ENCODE results near the gene TRAF3IP1. TPM values are rescaled to one million over a fixed set of nuclear protein-coding genes. Genes with fewer than 3 reads are reported as not detected.

The TRAF3IP1 gene
- total RNA-seq, 4 donors from 2014 or later, result 1.1 to 14.1 (median 10.4) TPM

DNA sequence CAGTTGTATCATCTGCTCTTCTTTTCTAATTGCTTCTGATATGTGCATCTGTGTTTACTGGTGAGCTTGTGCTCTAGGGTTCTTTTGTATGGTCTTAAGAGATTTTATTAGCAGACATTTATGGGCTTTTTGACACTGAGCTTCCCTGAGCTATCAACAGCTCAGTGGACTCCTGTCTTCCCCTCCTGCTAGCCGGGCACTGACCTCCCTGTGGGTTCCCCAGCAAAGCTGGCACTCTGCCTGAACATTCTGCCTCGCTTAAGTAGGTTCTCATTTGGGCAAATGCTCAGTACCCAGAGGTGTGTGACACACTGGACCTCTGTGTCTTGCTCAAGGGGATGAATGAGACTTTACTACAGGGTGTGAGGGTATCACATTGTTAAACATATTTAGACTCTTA lies 15.8 kb downstream of the TRAF3IP1 start:
- intact Hi-C loops (cut with DNase I; ENCODE audit: low total_unique reads), result no loop called here
- peaks cover 0 to 9% (median 0%) of the 10 kb centered on the region in 4 donors for H3K4me1 ChIP-seq
- no peaks in the 10 kb centered on the region for H3K36me3 ChIP-seq
- no peaks in the 10 kb centered on the region for H3K27me3 ChIP-seq
- in situ Hi-C loops (cut with MboI; ENCODE audit: low pct_ligation_motif_present in 1 of 4, low pct_unique_long_range_greater_than_20kb in 1 of 4, low sequenced_read_pairs in 3 of 4), result no loop called here
- 65% methylated on average over 2 of the region's 2 CpGs; no CpG with 5 or more reads in 1 of the 2 donors for WGBS, 2 donors (ENCODE audit: low coverage in 1 of 2)
- no peak overlapping the region for H3K27ac ChIP-seq
- DNase-seq, result no peak
- H3K4me3 ChIP-seq, result no peak overlapping the region
- no peak for TF ChIP-seq EP300 (IDR thresholded peaks at IDR 0.05; ENCODE audit: low read depth)
- TF ChIP-seq POLR2AphosphoS5 (IDR thresholded peaks at IDR 0.05), result no peak
- TF ChIP-seq POLR2A (IDR thresholded peaks at IDR 0.05), result no peak
- TF ChIP-seq, protein P1, sequence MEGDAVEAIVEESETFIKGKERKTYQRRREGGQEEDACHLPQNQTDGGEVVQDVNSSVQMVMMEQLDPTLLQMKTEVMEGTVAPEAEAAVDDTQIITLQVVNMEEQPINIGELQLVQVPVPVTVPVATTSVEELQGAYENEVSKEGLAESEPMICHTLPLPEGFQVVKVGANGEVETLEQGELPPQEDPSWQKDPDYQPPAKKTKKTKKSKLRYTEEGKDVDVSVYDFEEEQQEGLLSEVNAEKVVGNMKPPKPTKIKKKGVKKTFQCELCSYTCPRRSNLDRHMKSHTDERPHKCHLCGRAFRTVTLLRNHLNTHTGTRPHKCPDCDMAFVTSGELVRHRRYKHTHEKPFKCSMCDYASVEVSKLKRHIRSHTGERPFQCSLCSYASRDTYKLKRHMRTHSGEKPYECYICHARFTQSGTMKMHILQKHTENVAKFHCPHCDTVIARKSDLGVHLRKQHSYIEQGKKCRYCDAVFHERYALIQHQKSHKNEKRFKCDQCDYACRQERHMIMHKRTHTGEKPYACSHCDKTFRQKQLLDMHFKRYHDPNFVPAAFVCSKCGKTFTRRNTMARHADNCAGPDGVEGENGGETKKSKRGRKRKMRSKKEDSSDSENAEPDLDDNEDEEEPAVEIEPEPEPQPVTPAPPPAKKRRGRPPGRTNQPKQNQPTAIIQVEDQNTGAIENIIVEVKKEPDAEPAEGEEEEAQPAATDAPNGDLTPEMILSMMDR (IDR thresholded peaks at IDR 0.05), result no peak
- no peaks in the 10 kb centered on the region for H3K9me3 ChIP-seq

DNA sequence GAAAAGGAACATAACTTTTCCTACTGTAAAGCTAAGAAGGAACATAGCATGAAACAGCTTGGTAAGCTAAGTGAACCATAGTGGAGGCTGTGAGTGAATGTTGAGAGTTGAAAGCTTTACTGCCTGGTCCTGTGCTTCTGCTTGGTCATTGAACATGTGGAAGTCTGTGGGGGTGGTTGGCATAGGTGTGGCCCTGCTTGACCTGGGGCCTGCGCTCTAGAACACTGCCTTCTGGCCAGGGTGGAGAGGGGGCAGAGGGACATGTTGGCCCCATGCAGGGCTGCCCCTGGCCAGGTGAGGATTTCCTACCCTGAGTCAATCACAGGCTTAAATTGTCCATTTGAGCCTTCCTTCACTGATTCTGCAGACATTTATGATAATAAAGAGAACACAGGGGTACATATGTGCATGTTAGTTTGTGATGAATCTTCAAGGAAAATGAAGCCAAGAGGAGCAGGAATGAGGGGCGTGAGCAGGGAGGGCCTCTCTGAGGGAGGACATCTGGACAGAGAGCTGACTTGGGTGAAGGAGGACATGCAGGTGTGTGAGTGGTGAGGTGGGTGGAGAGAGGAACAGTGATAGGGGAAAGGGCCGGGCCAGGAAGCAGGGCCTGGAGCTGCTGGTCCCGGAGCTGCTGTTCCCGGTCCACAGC lies 16.6 kb downstream of the TRAF3IP1 start:
- WGBS, 2 donors (ENCODE audit: low coverage in 1 of 2), result 91% methylated on average over 5 of the region's 5 CpGs; no CpG with 5 or more reads in 1 of the 2 donors
- Histone ChIP-seq H3K27me3 (no peaks in the 10 kb centered on the region), H3K4me3 (no peak overlapping the region), H3K27ac (no peak overlapping the region), H3K4me1 (peaks cover 0 to 9% (median 0%) of the 10 kb centered on the region in 4 donors), H3K9me3 (no peaks in the 10 kb centered on the region), H3K36me3 (no peaks in the 10 kb centered on the region)
- intact Hi-C loops (cut with DNase I; ENCODE audit: low total_unique reads) (no loop called here), in situ Hi-C loops (cut with MboI; ENCODE audit: low pct_ligation_motif_present in 1 of 4, low pct_unique_long_range_greater_than_20kb in 1 of 4, low sequenced_read_pairs in 3 of 4) (no loop called here)
- TF ChIP-seq POLR2A (IDR thresholded peaks at IDR 0.05) (no peak), POLR2AphosphoS5 (IDR thresholded peaks at IDR 0.05) (no peak), EP300 (IDR thresholded peaks at IDR 0.05; ENCODE audit: low read depth) (no peak)
- TF ChIP-seq, protein P1 (IDR thresholded peaks at IDR 0.05), result no peak
- DNase-seq, result no peak

DNA sequence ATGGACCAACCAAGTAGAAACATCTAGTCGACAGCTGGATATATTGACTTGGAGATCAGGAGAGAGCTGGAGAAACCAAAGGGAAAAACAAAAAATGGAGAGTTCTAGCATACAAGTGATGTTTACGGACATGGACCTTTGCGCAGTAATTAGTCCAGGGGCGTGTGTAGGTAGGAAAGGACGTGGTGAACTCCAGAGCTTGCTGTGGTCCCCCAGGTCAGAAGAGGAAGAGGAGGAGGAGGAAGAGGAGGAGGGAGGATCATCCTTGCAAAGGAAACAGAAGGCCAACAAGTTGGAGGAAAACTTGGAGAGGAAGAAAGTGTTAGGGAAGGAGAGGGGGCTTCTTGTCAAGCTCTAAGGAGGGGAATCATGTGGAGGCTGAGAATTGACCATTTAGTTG lies 17.5 kb downstream of the TRAF3IP1 start:
- H3K27me3 ChIP-seq, result no peaks in the 10 kb centered on the region
- peaks cover 0 to 9% (median 0%) of the 10 kb centered on the region in 4 donors for H3K4me1 ChIP-seq
- no peaks in the 10 kb centered on the region for H3K9me3 ChIP-seq
- no peak overlapping the region for H3K4me3 ChIP-seq
- in situ Hi-C loops (cut with MboI; ENCODE audit: low pct_ligation_motif_present in 1 of 4, low pct_unique_long_range_greater_than_20kb in 1 of 4, low sequenced_read_pairs in 3 of 4) (no loop called here), intact Hi-C loops (cut with DNase I; ENCODE audit: low total_unique reads) (no loop called here)
- DNase-seq, result no peak
- H3K36me3 ChIP-seq, result no peaks in the 10 kb centered on the region
- TF ChIP-seq EP300 (IDR thresholded peaks at IDR 0.05; ENCODE audit: low read depth), result no peak
- TF ChIP-seq, protein P1 (IDR thresholded peaks at IDR 0.05), result no peak
- no peak for TF ChIP-seq POLR2A (IDR thresholded peaks at IDR 0.05)
- no peak for TF ChIP-seq POLR2AphosphoS5 (IDR thresholded peaks at IDR 0.05)
- WGBS, 2 donors (ENCODE audit: low coverage in 1 of 2), result 79 to 90% methylated on average over 5 of the region's 5 CpGs
- H3K27ac ChIP-seq, result no peak overlapping the region

DNA sequence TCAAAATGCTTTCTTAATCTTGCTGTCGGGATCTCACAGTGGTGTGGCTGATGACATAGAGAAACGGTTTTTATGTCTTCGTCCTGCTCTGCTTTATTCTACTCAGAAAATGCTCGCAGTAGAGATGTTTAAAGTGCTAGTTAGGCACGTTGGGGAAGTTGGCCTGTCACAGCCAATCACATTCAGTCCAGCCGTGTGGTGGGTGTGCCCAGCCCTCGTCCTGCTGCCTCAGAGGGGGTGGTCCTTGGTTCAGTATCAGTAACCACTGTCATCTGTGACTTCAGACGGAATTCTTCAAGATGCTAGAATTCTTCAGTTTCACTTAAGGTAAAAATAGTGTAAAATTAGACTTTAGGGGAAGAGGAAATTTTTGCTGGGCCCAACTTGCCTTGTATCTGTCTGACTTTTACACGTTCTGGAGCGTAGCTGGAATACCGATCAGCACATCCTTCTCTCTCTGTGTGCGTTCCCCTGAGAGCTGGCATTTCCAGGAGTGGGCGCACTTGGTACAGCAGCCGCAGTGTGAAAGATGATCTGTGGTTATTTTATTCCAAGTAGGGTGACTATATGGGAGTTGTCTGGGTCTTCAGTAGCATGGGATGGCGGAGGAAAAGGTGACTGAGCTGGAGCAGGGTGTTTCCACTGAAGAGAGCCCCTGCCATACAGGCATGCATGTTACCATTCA lies 18.5 kb downstream of the TRAF3IP1 start:
- Histone ChIP-seq H3K4me3 (no peak overlapping the region), H3K27me3 (no peaks in the 10 kb centered on the region), H3K9me3 (no peaks in the 10 kb centered on the region), H3K27ac (no peak overlapping the region), H3K36me3 (no peaks in the 10 kb centered on the region), H3K4me1 (peaks cover 0 to 9% (median 0%) of the 10 kb centered on the region in 4 donors)
- intact Hi-C loops (cut with DNase I; ENCODE audit: low total_unique reads) (no loop called here), in situ Hi-C loops (cut with MboI; ENCODE audit: low pct_ligation_motif_present in 1 of 4, low pct_unique_long_range_greater_than_20kb in 1 of 4, low sequenced_read_pairs in 3 of 4) (no loop called here)
- TF ChIP-seq POLR2A (IDR thresholded peaks at IDR 0.05) (no peak), POLR2AphosphoS5 (IDR thresholded peaks at IDR 0.05) (no peak), EP300 (IDR thresholded peaks at IDR 0.05; ENCODE audit: low read depth) (no peak)
- TF ChIP-seq, protein P1 (IDR thresholded peaks at IDR 0.05), result no peak
- WGBS, 2 donors (ENCODE audit: low coverage in 1 of 2), result 85 to 86% methylated on average over 12 to 15 of the region's 15 CpGs
- DNase-seq, result no peak
